T-helper 17 cell (primary cell): Measurements from ENCODE around the gene ASCC2. TPM values are rescaled to one million over a fixed set of nuclear protein-coding genes. Genes with fewer than 3 reads are reported as not detected.
A peak's percentile ranks its signal among the peaks of the same experiment; 100 is the strongest.
"Not testable (repeated sequence)": the region's sequence is repeated elsewhere in the genome, so short reads cannot be mapped to it uniquely, and the experiment has no call there.

Experiments
- ATAC-seq: fragments of 150-1000 bp; cut with Tn5 transposase; 2 replicates; pipeline ENCODE4 v1.10.0; 2021; ENCODE audit warnings: mild to moderate bottlenecking, moderate library complexity
- DNase-seq, 3 donors: peaks; one replicate each; pipeline versions ENCODE4 v3.0.0 to v3.0.0-alpha.2; 2020 to 2021
- H3K9me3 ChIP-seq: one replicate; pipeline ENCODE4 v1.7.0; 2013; ENCODE audit warnings: low read length, mild to moderate bottlenecking; ENCODE audit not compliant: control insufficient read depth, poor library complexity, severe bottlenecking
- H3K27ac Mint-ChIP-seq: one replicate; pipeline ENCODE4 v1.8.0; 2022; ENCODE audit warnings: mild to moderate bottlenecking, moderate library complexity, mixed read lengths
- H3K27me3 Mint-ChIP-seq: one replicate; pipeline ENCODE4 v1.8.0; 2022; ENCODE audit warnings: mixed read lengths
- H3K36me3 Mint-ChIP-seq: one replicate; pipeline ENCODE4 v1.8.0; 2022; ENCODE audit warnings: low read depth, mixed read lengths
- H3K4me1 Mint-ChIP-seq: one replicate; pipeline ENCODE4 v1.8.0; 2022; ENCODE audit warnings: mild to moderate bottlenecking, mixed read lengths
- H3K4me3 Mint-ChIP-seq: one replicate; pipeline ENCODE4 v1.8.0; 2022; ENCODE audit warnings: mild to moderate bottlenecking, moderate library complexity, mixed read lengths
- total RNA-seq, 4 donors: library from RNA in 2 of 4; stranded (reverse) in 2 of 4; gene quantifications; one replicate each; pipeline ENCODE4 v1.2.3 and lab custom pipeline; 2022 to 2026

The ASCC2 gene
- total RNA-seq, 2 donors from 2014 or later, result 65.9 to 79.8 TPM

DNA sequence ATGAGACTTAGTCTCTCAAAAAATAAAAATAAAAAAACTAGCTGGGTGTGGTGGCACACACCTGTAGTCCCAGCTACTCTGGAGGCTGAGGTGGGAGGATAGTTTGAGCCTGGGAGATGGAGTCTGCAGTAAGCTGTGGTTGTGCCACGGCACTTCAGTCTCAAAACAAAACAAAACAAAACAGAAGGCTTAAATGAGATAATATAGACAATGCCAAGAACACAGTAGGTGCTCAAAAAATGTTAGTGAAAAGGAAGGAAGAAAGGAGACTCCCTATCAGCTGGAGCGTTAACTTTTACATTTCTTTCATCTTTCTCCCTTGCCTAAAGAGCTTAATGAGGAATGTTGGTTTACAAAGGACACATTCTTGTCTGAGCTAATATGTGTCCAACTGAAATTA, 4.1 kb upstream of the ASCC2 start:
- no peaks in the 10 kb centered on the region for H3K36me3 Mint-ChIP-seq
- ATAC-seq (no peak), DNase-seq (no peak)
- H3K27me3 Mint-ChIP-seq, result no peaks in the 10 kb centered on the region
- no peak overlapping the region for H3K4me3 Mint-ChIP-seq
- H3K4me1 Mint-ChIP-seq, result peaks cover 16% of the 10 kb centered on the region
- no peaks in the 10 kb centered on the region for H3K9me3 ChIP-seq
- no peak overlapping the region for H3K27ac Mint-ChIP-seq

DNA sequence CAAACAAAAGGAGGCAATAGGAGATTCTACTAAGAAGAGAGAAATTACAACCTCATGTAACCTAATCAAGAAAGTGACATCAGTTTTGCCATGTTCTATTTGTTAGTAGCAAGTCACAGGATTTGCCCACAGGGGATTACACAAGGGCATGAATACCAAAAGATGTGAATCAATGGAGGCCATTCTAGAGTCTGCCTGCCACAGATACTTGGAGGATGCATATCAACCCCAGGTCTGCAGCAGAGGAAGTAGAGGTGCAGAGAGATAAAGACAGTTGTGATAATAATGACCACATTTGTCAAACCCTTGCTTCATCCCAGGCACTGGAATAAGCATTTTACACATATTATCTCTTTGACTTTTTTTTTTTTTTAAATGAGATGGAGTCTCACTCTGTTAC, 2.4 kb upstream of the ASCC2 start:
- no peak for DNase-seq
- H3K9me3 ChIP-seq, result no peaks in the 10 kb centered on the region
- H3K27me3 Mint-ChIP-seq, result no peaks in the 10 kb centered on the region
- no peaks in the 10 kb centered on the region for H3K36me3 Mint-ChIP-seq
- no peak overlapping the region for H3K4me3 Mint-ChIP-seq
- no peak overlapping the region for H3K27ac Mint-ChIP-seq
- ATAC-seq, result no peak
- peaks cover 25% of the 10 kb centered on the region for H3K4me1 Mint-ChIP-seq

GRCh38 chr22:29839039-29839438, 965 bp upstream of the ASCC2 start:
- no peaks in the 10 kb centered on the region for H3K9me3 ChIP-seq
- DNase-seq, result no peak
- ATAC-seq, result no peak
- Mint-ChIP-seq H3K4me3 (no peak overlapping the region), H3K27ac (peak overlapping the region; percentile 94), H3K27me3 (no peaks in the 10 kb centered on the region), H3K4me1 (peaks cover 28% of the 10 kb centered on the region), H3K36me3 (no peaks in the 10 kb centered on the region)

DNA sequence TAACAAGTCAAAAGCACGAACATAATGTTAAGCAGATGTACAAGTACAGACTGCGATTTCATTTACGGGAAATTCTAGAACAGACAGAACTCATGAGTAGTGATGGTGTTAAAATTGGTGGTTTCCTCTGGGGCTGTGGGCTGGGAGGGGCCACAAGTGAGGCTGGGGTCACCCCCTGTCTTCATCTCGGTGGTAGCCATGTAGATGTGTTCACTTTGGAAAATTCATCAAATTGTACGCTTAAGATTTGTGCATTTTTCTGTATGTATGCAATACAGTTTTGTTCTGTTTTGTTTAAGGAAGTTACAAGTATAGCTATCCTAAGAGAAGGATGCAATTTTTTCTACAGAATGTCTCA, 504 bp upstream of the ASCC2 start:
- Mint-ChIP-seq H3K4me3 (peak overlapping the region; percentile 94), H3K27me3 (no peaks in the 10 kb centered on the region), H3K36me3 (no peaks in the 10 kb centered on the region), H3K27ac (peak overlapping the region; percentile 94), H3K4me1 (peaks cover 28% of the 10 kb centered on the region)
- DNase-seq, result no peak
- no peaks in the 10 kb centered on the region for H3K9me3 ChIP-seq
- peak; percentile 23 for ATAC-seq

DNA sequence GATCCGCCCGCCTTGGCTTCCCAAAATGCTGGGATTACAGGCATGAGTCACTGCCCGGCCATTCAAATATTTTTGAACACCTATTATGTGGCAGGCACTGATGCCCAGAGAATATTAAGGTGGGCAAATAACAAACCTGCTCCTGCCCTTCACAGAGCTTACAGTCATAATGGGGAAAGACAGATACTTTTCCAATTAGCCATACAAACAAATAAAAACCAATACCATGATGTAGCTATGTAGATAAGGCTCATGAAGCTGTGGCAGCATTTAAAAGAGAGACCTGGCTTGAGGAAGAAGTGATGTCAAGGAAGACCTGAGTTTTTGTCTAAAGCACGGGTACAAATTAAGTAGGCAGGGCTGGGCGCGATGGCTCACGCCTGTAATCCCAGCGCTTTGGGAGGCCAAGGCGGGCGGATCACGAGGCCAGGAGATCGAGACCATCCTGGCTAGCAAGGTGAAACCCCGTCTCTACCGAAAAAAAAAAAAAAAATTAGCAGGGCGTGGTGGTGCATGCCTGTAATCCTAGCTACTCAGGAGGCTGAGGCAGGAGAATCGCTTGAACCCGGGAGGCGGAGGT, 1.2 kb downstream of the ASCC2 start:
- peak overlapping the region; percentile 94 for H3K27ac Mint-ChIP-seq

GRCh38 chr22:29834046-29834445, 4.0 kb downstream of the ASCC2 start:
- Mint-ChIP-seq H3K36me3 (peaks cover 5% of the 10 kb centered on the region), H3K27ac (no peak overlapping the region), H3K4me3 (no peak overlapping the region), H3K4me1 (peaks cover 40% of the 10 kb centered on the region), H3K27me3 (no peaks in the 10 kb centered on the region)
- ATAC-seq, result no peak
- no peak for DNase-seq
- no peaks in the 10 kb centered on the region for H3K9me3 ChIP-seq

More for the DNA sequence above, 1.2 kb downstream of the ASCC2 start:
- ATAC-seq, H3K27me3 Mint-ChIP-seq, H3K9me3 ChIP-seq, H3K36me3 Mint-ChIP-seq, DNase-seq: not testable (repeated sequence)
- peak overlapping the region; percentile 94 for H3K4me3 Mint-ChIP-seq
- H3K4me1 Mint-ChIP-seq, result peaks cover 31% of the 10 kb centered on the region

- Mint-ChIP-seq H3K36me3 (peaks cover 5% of the 10 kb centered on the region), H3K27ac (no peak overlapping the region), H3K27me3 (no peaks in the 10 kb centered on the region), H3K4me3 (no peak overlapping the region), H3K4me1 (peaks cover 35% of the 10 kb centered on the region)
- no peaks in the 10 kb centered on the region for H3K9me3 ChIP-seq
- DNase-seq (no peak), ATAC-seq (no peak)
Observed at GRCh38 chr22:29833392-29833965, 4.6 kb downstream of the ASCC2 start.

GRCh38 chr22:29831958-29832357, 6.1 kb downstream of the ASCC2 start:
- no peak for ATAC-seq
- Mint-ChIP-seq H3K27me3 (no peaks in the 10 kb centered on the region), H3K27ac (peak overlapping the region; percentile 59), H3K4me1 (peaks cover 30% of the 10 kb centered on the region), H3K36me3 (peaks cover 5% of the 10 kb centered on the region), H3K4me3 (no peak overlapping the region)
- H3K9me3 ChIP-seq, result no peaks in the 10 kb centered on the region
- no peak for DNase-seq

DNA sequence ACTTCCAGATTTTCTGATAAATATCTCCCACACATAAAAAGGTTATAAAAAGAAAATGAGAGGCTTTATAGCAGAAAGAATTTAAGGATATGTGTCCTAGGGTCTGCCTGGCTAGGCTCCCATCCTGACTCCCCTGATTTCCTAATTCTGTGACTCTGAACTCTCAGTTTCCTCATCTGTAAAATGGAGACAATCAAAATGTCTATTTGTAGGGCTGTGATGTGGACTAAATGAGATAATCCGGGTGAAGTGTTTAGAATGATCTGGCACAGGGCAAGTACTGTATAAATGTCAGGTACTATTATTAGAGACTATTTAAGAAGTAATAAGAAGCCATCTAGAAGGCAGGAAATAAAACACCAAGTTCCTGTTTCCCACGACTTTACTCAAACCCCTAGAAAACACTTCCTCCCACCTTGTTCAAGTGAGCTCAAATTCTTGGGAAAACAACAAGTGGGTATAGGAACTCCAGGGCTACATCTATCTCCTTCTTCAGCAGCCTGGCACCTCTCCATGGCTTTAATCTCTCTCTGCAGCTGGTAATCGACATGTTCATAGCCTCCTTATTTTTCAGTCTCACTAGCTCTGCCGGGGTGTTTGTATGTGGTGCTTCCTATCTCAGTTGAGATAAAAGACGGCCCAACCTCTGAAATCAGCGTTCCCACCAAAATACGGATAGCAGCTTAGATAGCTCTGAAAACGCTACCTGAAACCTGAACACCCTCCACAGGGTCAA, 6.7 kb downstream of the ASCC2 start:
- ATAC-seq, result no peak
- Mint-ChIP-seq H3K4me1 (peaks cover 28% of the 10 kb centered on the region), H3K27me3 (no peaks in the 10 kb centered on the region), H3K36me3 (peaks cover 5% of the 10 kb centered on the region), H3K27ac (peak overlapping the region; percentile 59), H3K4me3 (no peak overlapping the region)
- no peaks in the 10 kb centered on the region for H3K9me3 ChIP-seq
- DNase-seq, result no peak

- no peak for DNase-seq
- Mint-ChIP-seq H3K4me3 (no peak overlapping the region), H3K4me1 (peaks cover 23% of the 10 kb centered on the region), H3K36me3 (peaks cover 5% of the 10 kb centered on the region), H3K27ac (no peak overlapping the region), H3K27me3 (no peaks in the 10 kb centered on the region)
- no peaks in the 10 kb centered on the region for H3K9me3 ChIP-seq
- ATAC-seq, result no peak
Observed at GRCh38 chr22:29830585-29830984, 7.5 kb downstream of the ASCC2 start.

DNA sequence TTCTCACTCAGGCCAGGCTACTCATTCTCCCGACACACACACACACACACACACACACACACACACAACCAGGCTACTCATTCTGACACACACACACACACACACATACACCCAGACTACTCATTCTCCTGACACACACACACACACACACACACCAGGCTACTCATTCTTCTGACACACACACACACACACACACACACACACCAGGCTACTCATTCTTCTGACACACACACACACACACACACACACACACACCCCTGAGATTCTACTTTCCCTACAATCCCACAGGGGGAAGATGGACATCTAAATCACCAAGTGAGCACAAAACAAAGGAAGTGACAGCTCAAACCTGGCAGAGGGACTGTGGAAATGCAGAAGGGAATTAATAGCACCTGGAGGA, 10.3 kb downstream of the ASCC2 start:
- H3K4me3 Mint-ChIP-seq, H3K27ac Mint-ChIP-seq, ATAC-seq, H3K9me3 ChIP-seq, H3K36me3 Mint-ChIP-seq, H3K27me3 Mint-ChIP-seq, DNase-seq: not testable (repeated sequence)
- H3K4me1 Mint-ChIP-seq, result peaks cover 19% of the 10 kb centered on the region

DNA sequence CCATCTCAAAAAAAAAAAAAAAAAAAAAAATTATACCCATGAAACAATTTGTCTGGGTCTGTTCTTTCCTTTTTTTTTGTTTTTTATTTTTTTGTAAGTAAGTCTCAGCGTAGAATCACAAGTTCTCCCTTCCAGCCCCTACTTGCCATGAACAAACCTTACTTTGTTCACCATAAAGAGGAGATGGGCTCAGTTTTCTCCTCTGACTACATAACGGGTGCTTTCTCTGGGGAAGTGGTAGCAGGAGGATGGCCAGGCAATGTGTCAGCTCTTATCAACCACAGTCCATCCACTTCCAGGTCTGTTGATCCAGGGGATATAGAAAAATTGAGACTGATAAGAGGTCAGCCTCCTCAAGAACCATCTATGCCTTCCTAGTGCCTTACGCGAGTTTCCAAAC, 11.0 kb downstream of the ASCC2 start:
- ATAC-seq, result no peak
- Mint-ChIP-seq H3K4me1 (peaks cover 21% of the 10 kb centered on the region), H3K27ac (no peak overlapping the region), H3K36me3 (peaks cover 9% of the 10 kb centered on the region), H3K4me3 (no peak overlapping the region), H3K27me3 (no peaks in the 10 kb centered on the region)
- H3K9me3 ChIP-seq, result no peaks in the 10 kb centered on the region
- no peak for DNase-seq

- H3K4me3 Mint-ChIP-seq, result no peak overlapping the region
- peaks cover 18% of the 10 kb centered on the region for H3K4me1 Mint-ChIP-seq
- no peak overlapping the region for H3K27ac Mint-ChIP-seq
- ATAC-seq (no peak), DNase-seq (no peak)
- H3K9me3 ChIP-seq, result no peaks in the 10 kb centered on the region
- no peaks in the 10 kb centered on the region for H3K27me3 Mint-ChIP-seq
- H3K36me3 Mint-ChIP-seq, result peaks cover 9% of the 10 kb centered on the region
Observed at GRCh38 chr22:29825578-29825977, 12.5 kb downstream of the ASCC2 start.

DNA sequence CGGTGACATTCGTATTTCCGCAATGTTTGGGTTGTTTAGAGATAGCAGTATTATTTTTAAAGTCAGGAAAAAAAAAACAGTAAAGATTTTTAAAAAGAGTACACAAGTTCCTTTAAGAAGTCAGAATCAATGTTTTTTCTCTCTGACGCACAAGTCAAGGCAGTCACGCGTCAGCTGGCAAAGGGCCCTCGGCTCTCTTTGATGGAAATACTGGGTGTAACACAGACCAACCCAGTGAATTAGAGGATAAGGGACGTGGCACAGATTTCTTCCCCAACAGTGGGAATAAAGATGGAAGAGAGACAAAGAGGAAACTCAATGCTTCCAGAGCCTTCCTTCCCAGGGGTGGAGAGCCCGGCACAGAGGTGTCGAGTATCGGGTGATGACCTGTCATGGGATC, 13.4 kb downstream of the ASCC2 start:
- ATAC-seq, result no peak
- H3K4me1 Mint-ChIP-seq, result peaks cover 11% of the 10 kb centered on the region
- no peak overlapping the region for H3K27ac Mint-ChIP-seq
- no peak overlapping the region for H3K4me3 Mint-ChIP-seq
- H3K9me3 ChIP-seq, result no peaks in the 10 kb centered on the region
- no peak for DNase-seq
- H3K27me3 Mint-ChIP-seq, result no peaks in the 10 kb centered on the region
- H3K36me3 Mint-ChIP-seq, result peaks cover 8% of the 10 kb centered on the region
